Osteocyte (in vitro differentiated cells): ENCODE data around the gene MYO3B. TPM values are rescaled to one million over a fixed set of nuclear protein-coding genes. Genes with fewer than 3 reads are reported as not detected.

Experiments
- DNase-seq: peaks from one replicate; pipeline ENCODE4 v3.0.0; 2021; ENCODE audit warnings: mixed read lengths; ENCODE audit not compliant: unreplicated experiment; ENCODE audit errors: extremely low spot score
- H3K27ac Mint-ChIP-seq: one replicate; pipeline ENCODE4 v1.8.0; 2021; ENCODE audit warnings: mild to moderate bottlenecking, mixed read lengths; ENCODE audit not compliant: unreplicated experiment
- H3K27me3 Mint-ChIP-seq: one replicate; pipeline ENCODE4 v1.8.0; 2021; ENCODE audit warnings: mixed read lengths; ENCODE audit not compliant: unreplicated experiment
- H3K36me3 Mint-ChIP-seq: one replicate; pipeline ENCODE4 v1.8.0; 2021; ENCODE audit warnings: mixed read lengths; ENCODE audit not compliant: unreplicated experiment
- H3K4me1 Mint-ChIP-seq: one replicate; pipeline ENCODE4 v1.8.0; 2021; ENCODE audit warnings: mixed read lengths; ENCODE audit not compliant: unreplicated experiment
- H3K4me3 Mint-ChIP-seq: one replicate; pipeline ENCODE4 v1.8.0; 2021; ENCODE audit warnings: mild to moderate bottlenecking, moderate library complexity, mixed read lengths; ENCODE audit not compliant: unreplicated experiment
- H3K9me3 Mint-ChIP-seq: one replicate; pipeline ENCODE4 v1.8.0; 2021; ENCODE audit warnings: mixed read lengths; ENCODE audit not compliant: unreplicated experiment
- CTCF ChIP-seq: fragments of 200-600 bp; sonication (generic); IDR thresholded peaks from 2 replicates; pipeline ENCODE4 v1.5.0; 2021; ENCODE audit warnings: antibody characterized with exemption, mild to moderate bottlenecking, moderate library complexity
- total RNA-seq: library from RNA; stranded (reverse); gene quantifications from 2 replicates; pipeline ENCODE4 v1.2.1, GENCODE V29; 2021

The MYO3B gene
- total RNA-seq, 1 donor from 2014 or later = not detected

GRCh38 chr2:170255971-170256370 is 78.0 kb downstream of the MYO3B start:
- Mint-ChIP-seq H3K27me3 (peaks cover 29% of the 10 kb centered on the region), H3K9me3 (peaks cover 3% of the 10 kb centered on the region), H3K4me3 (no peak overlapping the region), H3K36me3 (no peaks in the 10 kb centered on the region), H3K27ac (no peak overlapping the region), H3K4me1 (no peaks in the 10 kb centered on the region)
- TF ChIP-seq CTCF = no peak
- no peak for DNase-seq

DNA sequence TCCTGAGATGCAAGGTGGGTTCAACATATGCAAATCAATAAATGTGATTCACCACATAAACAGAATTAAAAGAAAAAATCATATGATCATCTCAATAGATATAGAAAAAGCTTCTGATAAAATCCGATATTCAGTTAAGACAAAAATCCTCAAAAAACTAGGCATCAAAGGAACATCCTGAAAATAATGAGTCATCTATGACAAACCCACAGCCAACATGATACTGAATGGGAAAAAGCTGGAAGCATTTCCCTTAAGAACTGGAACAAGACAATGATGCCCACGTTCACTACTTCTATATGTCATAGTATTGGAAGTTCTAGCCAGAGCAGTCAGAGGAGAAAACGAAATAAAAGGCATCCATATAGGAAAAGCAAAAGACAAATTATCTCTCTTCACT is 80.4 kb downstream of the MYO3B start:
- Mint-ChIP-seq H3K4me3 (no peak overlapping the region), H3K27ac (no peak overlapping the region), H3K27me3 (peaks cover 19% of the 10 kb centered on the region), H3K36me3 (no peaks in the 10 kb centered on the region), H3K4me1 (no peaks in the 10 kb centered on the region), H3K9me3 (peaks cover 11% of the 10 kb centered on the region)
- TF ChIP-seq CTCF = no peak
- DNase-seq = no peak

DNA sequence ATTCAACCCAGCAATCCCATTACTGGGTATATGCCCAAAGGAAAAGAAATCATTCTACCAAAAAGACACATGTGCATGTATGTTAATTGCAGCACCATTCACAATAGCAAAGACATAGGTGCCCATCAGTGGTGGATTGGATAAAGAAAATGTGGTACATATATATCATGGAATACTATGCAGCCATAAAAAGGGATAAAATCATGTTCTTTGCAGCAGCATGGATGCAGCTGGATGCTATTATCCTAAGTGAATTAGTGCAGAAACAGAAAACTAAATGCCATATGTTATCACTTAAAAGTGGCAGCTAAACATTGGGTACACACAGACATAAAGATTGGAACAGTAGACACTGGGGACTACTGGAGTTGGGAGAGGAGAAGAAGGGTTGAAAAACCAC is 82.2 kb downstream of the MYO3B start:
- Mint-ChIP-seq H3K27ac (no peak overlapping the region), H3K4me3 (no peak overlapping the region), H3K36me3 (no peaks in the 10 kb centered on the region), H3K4me1 (no peaks in the 10 kb centered on the region), H3K9me3 (peaks cover 15% of the 10 kb centered on the region), H3K27me3 (peaks cover 20% of the 10 kb centered on the region)
- no peak for DNase-seq
- no peak for TF ChIP-seq CTCF

GRCh38 chr2:170261566-170261965 is 83.6 kb downstream of the MYO3B start:
- TF ChIP-seq CTCF = no peak
- no peak for DNase-seq
- Mint-ChIP-seq H3K9me3 (peaks cover 15% of the 10 kb centered on the region), H3K4me1 (no peaks in the 10 kb centered on the region), H3K27me3 (peaks cover 15% of the 10 kb centered on the region), H3K27ac (no peak overlapping the region), H3K36me3 (no peaks in the 10 kb centered on the region), H3K4me3 (no peak overlapping the region)

DNA sequence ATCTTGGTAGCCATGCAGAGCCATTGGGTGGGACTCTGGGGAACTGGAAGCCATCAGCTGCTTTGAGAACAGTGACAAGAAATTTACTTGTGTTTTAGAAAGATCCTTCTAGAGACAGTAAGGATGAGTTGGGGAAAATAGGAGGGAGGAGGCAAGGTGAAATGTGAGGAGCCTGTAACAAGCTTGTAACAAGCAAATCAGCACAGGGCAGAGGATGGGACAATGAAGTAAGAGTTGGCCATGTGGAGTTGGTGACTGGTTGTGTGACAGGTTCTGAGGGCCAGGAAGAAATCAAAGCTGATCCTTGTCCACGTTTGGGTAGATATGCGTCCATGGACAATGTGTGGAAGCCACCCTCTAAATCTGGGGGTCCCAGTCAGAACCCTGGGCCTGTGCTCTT is 84.4 kb downstream of the MYO3B start:
- H3K4me3 Mint-ChIP-seq = no peak overlapping the region
- no peak for TF ChIP-seq CTCF
- no peaks in the 10 kb centered on the region for H3K4me1 Mint-ChIP-seq
- no peak for DNase-seq
- no peak overlapping the region for H3K27ac Mint-ChIP-seq
- no peaks in the 10 kb centered on the region for H3K36me3 Mint-ChIP-seq
- H3K9me3 Mint-ChIP-seq = peaks cover 15% of the 10 kb centered on the region
- peaks cover 10% of the 10 kb centered on the region for H3K27me3 Mint-ChIP-seq
